Hepatic stellate cell (primary cell): Measurements from ENCODE around the gene IPO7.
"Not testable (repeated sequence)": the region's sequence is repeated elsewhere in the genome, so short reads cannot be mapped to it uniquely, and the experiment has no call there.

Experiments
- DNase-seq: peaks from one replicate; pipeline ENCODE4 v3.0.0; 2011; ENCODE audit warnings: low spot score

Gene IPO7

GRCh38 chr11:9397746-9398680, 13.6 kb downstream of the IPO7 start:
- no peak for DNase-seq

GRCh38 chr11:9399466-9399865, 15.0 kb downstream of the IPO7 start:
- DNase-seq = peak; percentile 22

- DNase-seq = not testable (repeated sequence)
Observed at GRCh38 chr11:9401884-9402283, 17.4 kb downstream of the IPO7 start.

- no peak for DNase-seq
Observed at GRCh38 chr11:9428706-9429105, 44.3 kb downstream of the IPO7 start.

- no peak for DNase-seq
Observed at GRCh38 chr11:9438611-9439010, 54.2 kb downstream of the IPO7 start.

- no peak for DNase-seq
Observed at GRCh38 chr11:9446230-9446629, 61.8 kb downstream of the IPO7 start.

- no peak for DNase-seq
Observed at GRCh38 chr11:9448576-9449352, 64.3 kb downstream of the IPO7 start.

- DNase-seq = not testable (repeated sequence)
Observed at GRCh38 chr11:9452023-9452422, 67.6 kb downstream of the IPO7 start.

GRCh38 chr11:9455722-9456121, 71.3 kb downstream of the IPO7 start:
- DNase-seq = no peak

GRCh38 chr11:9459667-9460321, 75.3 kb downstream of the IPO7 start:
- peak; percentile 26 for DNase-seq

- DNase-seq = peak; percentile 97
Observed at GRCh38 chr11:9460322-9461062, 76.0 kb downstream of the IPO7 start, which contains the start of gene ZNF143. Gene ZNF143, plus strand, starts transcription at chr11:9461012. Its CDS starts 10,297 bp downstream, at chr11:9471309.

GRCh38 chr11:9461063-9461759, 76.8 kb downstream of the IPO7 start:
- peak; percentile 90 for DNase-seq

GRCh38 chr11:9461760-9462134, 77.3 kb downstream of the IPO7 start:
- peak; percentile 14 for DNase-seq

- DNase-seq = peak; percentile 20
Observed at GRCh38 chr11:9462172-9462799, 77.8 kb downstream of the IPO7 start.

- no peak for DNase-seq
Observed at GRCh38 chr11:9462806-9463537, 78.5 kb downstream of the IPO7 start.

GRCh38 chr11:9470765-9471164, 86.3 kb downstream of the IPO7 start:
- no peak for DNase-seq

- DNase-seq = no peak
Observed at GRCh38 chr11:9473408-9473807, 89.0 kb downstream of the IPO7 start.

GRCh38 chr11:9479899-9480298, 95.4 kb downstream of the IPO7 start:
- no peak for DNase-seq

- DNase-seq = peak; percentile 69
Observed at GRCh38 chr11:9489080-9489765, 104.8 kb downstream of the IPO7 start.
